Right cardiac atrium (tissue), 5 donors: ENCODE measurements around the gene PRAMEF8. TPM values are rescaled to one million over a fixed set of nuclear protein-coding genes. Genes with fewer than 3 reads are reported as not detected.
"Not testable (repeated sequence)": the region's sequence is repeated elsewhere in the genome, so short reads cannot be mapped to it uniquely, and the experiment has no call there.

Experiments
- ATAC-seq, 2 donors: fragments of 200-7000 bp; cut with Tn5 transposase; one replicate each; pipeline versions ENCODE4 v1.8.0 to v1.9.1; 2020; ENCODE audit warnings: moderate library complexity in 2 of 2, mild to moderate bottlenecking in 1 of 2
- DNase-seq, 3 donors: peaks; one replicate each; pipeline ENCODE4 v3.0.0-alpha.2; 2020
- H3K27ac ChIP-seq: one replicate; pipeline ENCODE4 v1.5.1; 2013; ENCODE audit warnings: mild to moderate bottlenecking, low read length, control low read depth, moderate library complexity
- H3K27me3 ChIP-seq: one replicate; pipeline ENCODE4 v1.6.1; 2013; ENCODE audit not compliant: control insufficient read depth, insufficient read depth
- H3K4me1 ChIP-seq: one replicate; pipeline ENCODE4 v1.6.1; 2013; ENCODE audit warnings: low read length; ENCODE audit not compliant: control insufficient read depth, insufficient read depth
- H3K4me3 ChIP-seq: one replicate; pipeline ENCODE4 v1.5.1; 2013; ENCODE audit warnings: low read length, control low read depth
- H3K9me3 ChIP-seq: one replicate; pipeline ENCODE4 v1.6.1; 2013; ENCODE audit warnings: low read length; ENCODE audit not compliant: control insufficient read depth
- WGBS: extraction: QIAGEN DNeasy Blood & Tissue Kit; methylation state at CpG from one replicate; pipeline ENCODE4 v1.1.7; 2013; 5-methylcytosine and 5-hydroxymethylcytosine counted together
- intact Hi-C, 4 donors: fragments of 100-400 bp; cut with DNase I; formaldehyde crosslinking; loops; one replicate each; pipeline versions ENCODE4 v1.11.0 to v1.14.0; 2022 to 2023
- long read RNA-seq, 4 donors: library from polyadenylated mRNA; unstranded; transcript quantifications; one replicate each; pipeline ENCODE4 v2.0.0, GENCODE V29; 2020 to 2021
- polyA plus RNA-seq: library from polyadenylated mRNA; stranded (reverse); fragments of 200-250 nt; gene quantifications from one replicate; pipeline ENCODE4 v1.2.3, GENCODE V29; 2013
- total RNA-seq, 4 donors: library from RNA; stranded (reverse); fragmentation: NEBNext Ultra II Directional; extraction: Animal tissue kit (Norgen Biotek cat#: 25700); gene quantifications; one replicate each; pipeline ENCODE4 v1.2.1, GENCODE V29; 2021
- donor health status: healthy with polysubstance abuse.
- donor health status: DM: no; HTN: yes; CAD: no.
- donor health status: DM: no; HTN: no; CAD: no.
- donor health status: DM: no; HTN: yes; CAD: no; lungs with severe emphysema.
- donor health status: DM: yes; HTN: yes; CAD: no.

The PRAMEF8 gene
- not detected for total RNA-seq
- not detected for polyA plus RNA-seq
- long read RNA-seq, donor 1: 0 reads
- long read RNA-seq, donor 2: 0 reads
- long read RNA-seq, donor 3: 0 reads
- long read RNA-seq, donor 4: 0 reads

DNA sequence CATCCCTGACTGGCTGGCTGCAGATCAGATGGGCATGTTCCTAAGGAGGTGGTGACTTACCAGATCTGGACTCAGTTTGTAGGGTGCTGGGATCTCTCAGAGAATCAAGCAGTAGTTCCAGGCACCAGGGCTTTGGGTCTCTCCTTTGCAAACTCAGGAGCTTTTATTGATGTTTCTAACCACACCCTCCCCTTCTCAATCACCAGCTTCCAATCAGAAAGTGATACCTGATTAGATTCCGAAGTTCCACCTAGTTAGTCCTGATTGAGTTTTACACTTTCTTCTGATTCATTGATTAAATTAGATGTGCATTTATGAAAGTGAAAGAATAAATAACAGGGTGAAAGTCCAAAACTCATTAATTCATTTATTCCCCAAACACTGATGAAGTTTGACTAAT is at the start of gene PRAMEF8:
Gene PRAMEF8 (minus strand): TSS at position 101 of the 400 bp plus-strand sequence. CDS start 1,046 bp downstream, outside the sequence.
- H3K9me3 ChIP-seq, H3K4me3 ChIP-seq, DNase-seq, H3K27me3 ChIP-seq, H3K4me1 ChIP-seq, intact Hi-C loops, ATAC-seq, H3K27ac ChIP-seq: not testable (repeated sequence)
- no CpG with 5 or more reads among the region's 1 CpG for WGBS

DNA sequence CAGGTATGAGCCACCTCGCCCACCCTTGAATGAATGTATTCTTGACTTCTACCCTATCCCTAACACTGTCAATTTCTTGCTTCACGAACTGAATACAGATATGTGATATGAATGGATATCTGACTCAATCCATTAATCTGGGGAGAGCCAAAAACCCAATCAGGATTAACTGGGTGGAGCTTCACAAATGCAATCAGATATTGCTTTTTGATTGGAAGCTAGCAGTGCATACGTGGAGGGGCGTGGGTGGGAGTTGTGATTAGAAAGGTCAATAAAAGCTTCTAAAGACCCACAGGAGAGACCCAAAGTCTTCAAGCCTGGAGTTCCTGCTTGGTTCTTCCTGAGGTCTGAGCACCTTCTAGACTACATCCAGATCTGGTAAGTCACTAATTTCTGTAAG is 30.3 kb upstream of the PRAMEF8 start, which contains the start of gene PRAMEF15:
Gene PRAMEF15 (plus strand): TSS at position 301 of the 400 bp plus-strand sequence. CDS start 2,827 bp downstream, outside the sequence.
- 72% methylated on average over 3 of the region's 4 CpGs for WGBS
- H3K27ac ChIP-seq, ATAC-seq, H3K9me3 ChIP-seq, H3K4me3 ChIP-seq, H3K4me1 ChIP-seq, H3K27me3 ChIP-seq, intact Hi-C loops, DNase-seq: not testable (repeated sequence)

DNA sequence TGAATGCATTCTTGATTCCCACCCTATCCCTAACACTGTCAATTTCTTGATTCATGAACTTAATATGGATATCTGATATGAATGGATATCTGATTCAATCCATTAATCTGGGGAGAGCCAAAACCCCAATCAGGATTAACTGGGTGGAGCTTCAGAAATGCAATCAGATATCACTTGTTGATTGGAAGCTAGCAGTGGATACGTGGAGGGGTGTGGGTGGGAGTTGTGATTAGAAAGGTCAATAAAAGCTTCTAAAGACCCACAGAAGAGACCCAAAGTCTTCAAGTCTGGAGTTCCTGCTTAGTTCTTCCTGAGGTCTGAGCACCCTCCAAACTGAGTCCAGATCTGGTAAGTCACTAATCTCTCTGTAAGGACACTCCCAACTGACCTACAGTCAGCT is 18.3 kb upstream of the PRAMEF8 start, which contains the start of gene PRAMEF33:
Gene PRAMEF33 (plus strand): TSS at position 301 of the 400 bp plus-strand sequence. CDS start 2,416 bp downstream, outside the sequence.
- H3K4me1 ChIP-seq, intact Hi-C loops, ATAC-seq, H3K4me3 ChIP-seq, H3K9me3 ChIP-seq, DNase-seq, H3K27me3 ChIP-seq, H3K27ac ChIP-seq: not testable (repeated sequence)
- WGBS: no CpG with 5 or more reads among the region's 1 CpG

DNA sequence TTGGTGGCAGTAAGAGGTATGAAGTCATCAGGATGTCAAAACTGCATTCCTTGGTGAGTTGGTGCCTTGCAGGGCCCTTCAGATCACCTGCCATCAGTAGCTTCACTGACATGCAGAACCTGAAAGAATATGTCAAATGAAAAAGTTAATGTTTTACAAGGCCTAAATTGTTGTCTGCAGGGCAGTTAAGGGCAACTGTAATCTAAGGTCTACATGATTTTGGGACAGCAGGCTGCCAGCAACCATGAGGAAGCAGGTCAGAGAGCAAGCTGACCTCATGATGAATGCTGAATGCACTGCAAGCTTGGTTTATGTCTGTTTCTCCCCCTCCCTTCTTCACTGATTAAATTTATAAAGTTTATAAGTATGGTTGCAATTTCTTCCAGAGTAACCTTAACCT is 17.3 kb upstream of the PRAMEF8 start:
- intact Hi-C loops, DNase-seq: not testable (repeated sequence)

DNA sequence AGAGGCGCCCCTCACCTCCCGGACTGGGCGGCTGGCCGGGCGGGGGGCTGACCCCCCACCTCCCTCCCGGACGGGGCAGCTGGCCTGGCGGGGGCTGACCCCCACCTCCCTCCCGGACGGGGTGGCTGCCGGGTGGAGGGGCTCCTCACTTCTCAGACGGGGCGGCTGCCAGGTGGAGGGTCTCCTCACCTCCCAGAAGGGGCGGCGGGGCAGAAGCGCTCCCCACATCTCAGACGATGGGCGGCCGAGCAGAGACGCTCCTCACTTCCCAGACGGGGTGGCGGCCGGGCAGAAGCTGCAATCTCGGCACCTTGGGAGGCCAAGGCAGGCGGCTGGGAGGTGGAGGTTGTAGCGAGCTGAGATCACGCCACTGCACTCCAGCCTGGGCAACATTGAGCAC is 13.8 kb upstream of the PRAMEF8 start:
- H3K27ac ChIP-seq, intact Hi-C loops, ATAC-seq, H3K27me3 ChIP-seq, H3K4me3 ChIP-seq, H3K4me1 ChIP-seq, H3K9me3 ChIP-seq: not testable (repeated sequence)
- peak in 1 of 3 donors; percentile 23 for DNase-seq
- 86% methylated on average over 3 of the region's 27 CpGs for WGBS

More for the DNA sequence above, 17.3 kb upstream of the PRAMEF8 start:
- H3K4me1 ChIP-seq, H3K27ac ChIP-seq, H3K9me3 ChIP-seq, H3K4me3 ChIP-seq, ATAC-seq, H3K27me3 ChIP-seq: not testable (repeated sequence)

DNA sequence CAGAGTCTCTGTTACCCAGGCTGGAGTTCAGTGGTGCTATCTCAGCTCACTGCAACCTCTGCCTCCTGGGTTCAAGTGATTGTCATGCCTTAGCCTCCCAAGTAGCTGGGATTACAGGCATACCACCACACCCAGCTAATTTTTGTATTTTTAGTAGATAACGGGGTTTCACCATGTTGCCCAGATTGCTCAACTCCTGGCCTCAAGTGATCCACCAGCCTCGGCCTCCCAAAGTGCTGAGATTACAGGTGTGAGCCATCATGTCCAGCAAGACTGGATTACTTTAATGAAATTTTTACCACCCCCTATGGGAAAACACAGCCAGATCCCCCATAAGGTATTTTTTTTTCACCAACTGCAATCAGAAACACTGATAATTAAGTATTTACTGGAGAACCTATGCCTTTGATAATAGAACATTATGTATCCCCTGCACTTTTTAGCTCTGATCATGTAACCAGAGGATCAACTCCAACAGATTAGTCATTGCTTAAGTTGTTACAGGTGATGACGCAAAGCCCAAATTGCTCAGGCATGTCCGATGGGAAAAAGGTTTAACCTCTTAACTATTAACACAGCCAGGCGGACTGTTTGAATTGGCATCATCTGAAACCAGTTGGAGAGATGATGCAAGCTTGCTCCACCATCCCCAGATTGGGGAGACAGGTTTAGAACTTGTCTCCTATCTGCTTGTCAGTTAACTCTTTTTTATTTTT is 12.4 kb upstream of the PRAMEF8 start:
- H3K27ac ChIP-seq: not testable (repeated sequence)

DNA sequence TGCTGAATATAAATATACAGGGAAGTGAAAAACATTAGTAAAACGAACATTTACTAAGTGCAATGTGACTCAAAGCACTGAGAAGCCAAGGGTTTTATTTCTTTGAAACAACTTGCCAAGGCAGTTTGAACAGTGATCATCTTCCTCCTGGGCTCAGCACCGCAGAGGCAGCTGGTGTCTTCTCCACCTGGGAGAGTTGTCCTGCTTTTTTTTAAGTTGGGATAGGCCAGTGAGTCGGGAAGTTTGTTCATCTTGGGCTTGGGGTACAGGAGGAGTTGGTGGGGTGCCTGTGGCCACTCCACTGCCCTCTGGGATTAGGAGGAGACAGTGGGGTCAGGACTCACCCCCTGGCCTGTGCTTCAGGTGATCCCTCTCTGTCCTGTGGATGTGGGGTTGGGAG is 4.1 kb upstream of the PRAMEF8 start:
- H3K4me1 ChIP-seq, intact Hi-C loops, H3K27me3 ChIP-seq, H3K27ac ChIP-seq, DNase-seq, H3K9me3 ChIP-seq, ATAC-seq, H3K4me3 ChIP-seq: not testable (repeated sequence)
- WGBS: 76% methylated on average over 1 of the region's 3 CpGs

More for the DNA sequence above, 12.4 kb upstream of the PRAMEF8 start:
- H3K27me3 ChIP-seq, ATAC-seq, H3K4me3 ChIP-seq, H3K4me1 ChIP-seq, DNase-seq, H3K9me3 ChIP-seq, intact Hi-C loops: not testable (repeated sequence)
- WGBS: 90% methylated on average over 2 of the region's 5 CpGs

DNA sequence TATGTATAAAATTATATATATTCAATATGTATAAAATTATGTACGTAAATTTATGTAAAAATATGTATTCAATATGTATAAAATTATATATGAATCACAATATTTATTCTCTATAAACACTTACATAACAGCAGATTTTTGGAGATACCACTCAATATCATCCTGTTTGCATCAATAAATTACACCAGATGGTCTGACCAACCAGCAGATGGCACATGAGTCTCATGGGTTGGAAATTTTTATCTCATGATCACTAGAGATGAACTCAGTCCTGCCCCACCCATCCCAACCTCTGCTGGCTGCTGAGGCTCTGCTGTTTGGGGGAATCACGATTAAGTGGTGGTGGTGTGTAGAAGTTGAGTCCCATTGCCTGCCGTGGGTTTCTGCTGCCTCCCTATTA is 5.3 kb downstream of the PRAMEF8 start:
- H3K9me3 ChIP-seq, H3K4me1 ChIP-seq, DNase-seq, H3K4me3 ChIP-seq, H3K27ac ChIP-seq, H3K27me3 ChIP-seq, ATAC-seq, intact Hi-C loops: not testable (repeated sequence)
- 64% methylated on average over 3 of the region's 3 CpGs for WGBS

DNA sequence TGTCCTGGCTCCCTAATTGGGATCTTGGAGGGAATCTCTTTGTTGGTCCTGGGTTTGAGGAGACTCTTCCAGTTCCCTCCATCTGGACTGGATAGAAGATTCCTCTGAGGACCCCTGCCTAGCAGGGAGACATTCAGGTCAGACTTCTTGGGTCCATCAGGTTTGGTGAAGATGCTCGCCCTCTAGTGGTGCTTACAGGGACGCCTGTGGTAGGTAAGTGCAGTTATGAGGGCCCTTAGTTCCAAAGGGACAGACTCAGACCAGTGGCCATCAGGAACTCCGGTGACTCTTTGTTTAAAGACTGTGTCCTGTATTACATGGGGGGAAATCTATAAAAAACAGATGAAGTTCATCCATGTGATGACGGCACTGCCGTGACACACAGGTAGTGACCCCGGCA is 7.9 kb downstream of the PRAMEF8 start:
- H3K4me3 ChIP-seq, H3K27ac ChIP-seq, intact Hi-C loops, DNase-seq, H3K27me3 ChIP-seq, ATAC-seq, H3K4me1 ChIP-seq, H3K9me3 ChIP-seq: not testable (repeated sequence)
- 28% methylated on average over 3 of the region's 6 CpGs for WGBS

DNA sequence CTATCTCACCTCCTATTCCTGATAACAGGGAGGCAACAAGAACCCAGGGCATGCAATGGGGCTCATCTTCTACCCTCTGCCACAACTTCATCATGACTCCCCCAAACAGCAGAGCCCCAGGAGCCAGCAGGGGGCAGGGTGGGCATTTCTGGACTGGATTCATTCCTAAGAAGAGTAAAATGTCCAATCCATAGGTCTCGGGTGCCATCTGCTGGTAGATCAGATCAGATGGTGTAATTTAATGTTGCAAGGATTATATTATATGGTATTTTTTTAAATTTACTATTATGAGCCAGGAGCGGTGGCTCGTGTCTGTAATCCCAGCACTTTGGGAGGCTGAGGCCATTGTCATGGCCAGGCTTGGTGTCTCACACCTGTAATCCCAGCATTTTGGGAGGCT is 19.8 kb downstream of the PRAMEF8 start:
- H3K4me1 ChIP-seq, H3K9me3 ChIP-seq, H3K27ac ChIP-seq, intact Hi-C loops, ATAC-seq, H3K27me3 ChIP-seq, DNase-seq, H3K4me3 ChIP-seq: not testable (repeated sequence)
- 26% methylated on average over 2 of the region's 3 CpGs for WGBS

DNA sequence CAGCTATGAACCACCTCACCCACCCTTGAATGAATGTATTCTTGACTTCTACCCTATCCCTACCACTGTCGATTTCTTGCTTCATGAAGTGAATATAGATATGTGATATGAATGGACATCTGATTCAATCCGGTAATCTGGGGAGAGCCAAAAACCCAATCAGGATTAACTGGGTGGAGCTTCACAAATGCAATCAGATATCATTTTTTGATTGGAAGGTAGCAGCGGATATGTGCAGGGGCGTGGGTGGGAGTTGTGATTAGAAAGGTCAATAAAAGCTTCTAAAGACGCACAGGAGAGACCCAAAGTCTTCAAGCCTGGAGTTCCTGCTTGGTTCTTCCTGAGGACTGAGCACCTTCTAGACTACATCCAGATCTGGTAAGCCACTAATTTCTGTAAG is 31.0 kb downstream of the PRAMEF8 start, which contains the start of gene PRAMEF5:
Gene PRAMEF5 (plus strand): TSS at position 301 of the 400 bp plus-strand sequence. CDS start 5,071 bp downstream, outside the sequence.
- ATAC-seq, H3K4me3 ChIP-seq, H3K4me1 ChIP-seq, DNase-seq, H3K9me3 ChIP-seq, H3K27me3 ChIP-seq, intact Hi-C loops, H3K27ac ChIP-seq: not testable (repeated sequence)
- WGBS: 85% methylated on average over 2 of the region's 5 CpGs
